ENCODE measurements around the gene OST4.

OST4 gene

DNA sequence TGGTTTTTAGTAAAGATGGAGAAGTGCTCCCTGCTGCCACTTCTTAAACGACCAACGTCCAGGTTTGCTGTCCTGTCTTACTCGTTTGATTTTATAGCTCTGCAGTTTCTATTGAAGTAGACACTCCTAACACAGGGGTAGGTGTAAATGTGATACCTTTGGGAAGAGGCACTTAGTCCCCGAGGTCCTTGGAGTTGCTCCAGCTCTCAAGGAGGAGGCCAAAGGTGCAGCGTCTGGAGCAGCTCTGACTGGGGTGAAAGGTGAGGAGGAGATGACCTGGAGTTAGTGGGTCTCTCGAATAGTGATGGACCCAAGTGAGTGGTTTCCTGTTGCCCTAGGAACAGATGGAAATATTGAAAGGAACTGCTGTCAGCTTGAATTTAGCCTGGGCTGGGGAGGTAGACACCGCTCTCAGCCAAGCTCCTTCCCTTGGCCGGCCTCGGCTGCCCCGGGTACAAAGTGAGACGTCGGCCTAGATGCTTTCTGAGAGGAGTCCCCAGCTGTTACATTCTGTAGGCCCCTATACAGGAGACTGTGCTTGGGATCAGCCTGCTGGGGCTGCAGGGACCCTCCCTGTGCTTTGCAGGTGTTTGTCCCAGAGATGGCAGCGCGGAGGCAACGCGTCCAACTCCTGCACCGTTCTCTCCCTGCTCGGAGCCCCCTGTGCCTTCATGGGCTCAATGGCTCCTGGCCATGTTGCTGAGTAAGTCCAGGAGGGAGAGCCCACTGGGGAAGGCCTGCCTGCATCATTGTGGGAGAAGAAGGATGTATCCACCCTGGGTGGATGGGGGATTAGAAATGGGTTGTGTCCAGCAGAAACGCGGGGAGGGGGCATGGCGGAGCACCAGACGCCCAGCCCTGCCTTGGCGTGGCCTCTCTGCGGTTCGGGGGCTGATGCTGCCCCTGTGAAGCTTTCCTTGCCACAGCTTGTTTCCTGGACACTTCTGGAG, 20.6 kb upstream of the OST4 start:
- TF ChIP-seq, protein P1, sequence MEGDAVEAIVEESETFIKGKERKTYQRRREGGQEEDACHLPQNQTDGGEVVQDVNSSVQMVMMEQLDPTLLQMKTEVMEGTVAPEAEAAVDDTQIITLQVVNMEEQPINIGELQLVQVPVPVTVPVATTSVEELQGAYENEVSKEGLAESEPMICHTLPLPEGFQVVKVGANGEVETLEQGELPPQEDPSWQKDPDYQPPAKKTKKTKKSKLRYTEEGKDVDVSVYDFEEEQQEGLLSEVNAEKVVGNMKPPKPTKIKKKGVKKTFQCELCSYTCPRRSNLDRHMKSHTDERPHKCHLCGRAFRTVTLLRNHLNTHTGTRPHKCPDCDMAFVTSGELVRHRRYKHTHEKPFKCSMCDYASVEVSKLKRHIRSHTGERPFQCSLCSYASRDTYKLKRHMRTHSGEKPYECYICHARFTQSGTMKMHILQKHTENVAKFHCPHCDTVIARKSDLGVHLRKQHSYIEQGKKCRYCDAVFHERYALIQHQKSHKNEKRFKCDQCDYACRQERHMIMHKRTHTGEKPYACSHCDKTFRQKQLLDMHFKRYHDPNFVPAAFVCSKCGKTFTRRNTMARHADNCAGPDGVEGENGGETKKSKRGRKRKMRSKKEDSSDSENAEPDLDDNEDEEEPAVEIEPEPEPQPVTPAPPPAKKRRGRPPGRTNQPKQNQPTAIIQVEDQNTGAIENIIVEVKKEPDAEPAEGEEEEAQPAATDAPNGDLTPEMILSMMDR (IDR thresholded peaks at IDR 0.05; ENCODE audit: low read depth, low read length), result no peak
- TF ChIP-seq EZH2phosphoT487 (IDR thresholded peaks at IDR 0.05; ENCODE audit: low read depth), result no peak
- Histone ChIP-seq H3K4me3 (ENCODE audit: low read length) (no peak overlapping the region), H3K27me3 (ENCODE audit: low read depth, low read length) (no peaks in the 10 kb centered on the region), H4K20me1 (ENCODE audit: insufficient read depth, low read length) (no peaks in the 10 kb centered on the region), H3K9ac (ENCODE audit: low read length) (no peak overlapping the region), H3K4me2 (ENCODE audit: low read length) (no peak overlapping the region), H3K9me3 (ENCODE audit: insufficient read depth, low read length) (no peaks in the 10 kb centered on the region), H3K27ac (ENCODE audit: low read length) (no peak overlapping the region), H3K36me3 (replicated peaks; ENCODE audit: low read depth, low read length) (no peaks in the 10 kb centered on the region), H2AFZ (ENCODE audit: low read depth, low read length) (no peak overlapping the region), H3K4me1 (ENCODE audit: low read length) (peaks cover 12% of the 10 kb centered on the region), H3K79me2 (ENCODE audit: low read length) (no peaks in the 10 kb centered on the region)

DNA sequence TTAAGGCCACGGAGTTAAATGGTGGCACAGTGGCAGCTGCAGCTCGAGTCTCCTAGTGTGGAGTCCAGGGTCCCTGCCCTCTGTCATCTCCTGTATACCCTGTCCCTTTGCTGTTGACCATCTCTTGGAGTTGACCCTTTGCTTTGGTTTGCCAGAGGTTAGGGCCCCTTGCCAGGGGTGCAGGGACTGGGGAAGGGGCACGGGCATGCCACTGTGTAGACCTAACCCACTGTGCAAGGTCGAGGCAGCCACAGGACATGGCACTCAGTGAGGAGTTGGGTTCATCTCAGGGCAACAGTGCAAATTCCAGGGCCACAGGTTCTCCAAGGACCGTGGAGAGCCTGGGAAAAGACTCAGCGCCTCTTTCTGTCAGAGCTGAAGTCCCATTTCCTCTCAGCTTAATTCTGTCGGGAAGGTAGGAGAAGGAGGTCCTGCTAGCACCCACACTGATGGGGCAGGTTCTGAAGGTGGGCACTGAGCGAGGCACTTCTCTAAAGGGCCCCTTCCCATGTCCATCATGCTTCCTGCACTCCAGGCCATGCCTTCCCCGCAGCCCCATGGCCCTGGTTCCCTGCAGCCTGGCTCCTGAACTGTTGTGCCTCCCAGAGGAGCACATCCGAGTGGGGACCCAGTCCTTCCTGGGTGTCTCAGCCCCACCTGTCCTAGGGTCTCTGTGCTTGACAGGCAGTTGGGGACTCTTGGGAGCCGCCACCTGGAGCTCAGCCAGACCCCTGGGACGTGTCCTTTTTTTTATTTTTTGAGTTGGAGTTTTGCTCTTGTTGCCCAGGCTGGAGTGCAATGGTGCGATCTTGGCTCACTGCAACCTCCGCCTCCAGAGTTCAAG, 17.9 kb upstream of the OST4 start:
- H3K4me3 ChIP-seq (ENCODE audit: low read length), result no peak overlapping the region
- no peaks in the 10 kb centered on the region for H3K27me3 ChIP-seq (ENCODE audit: low read depth, low read length)
- TF ChIP-seq, protein P1 (IDR thresholded peaks at IDR 0.05; ENCODE audit: low read depth, low read length), result no peak
- TF ChIP-seq EZH2phosphoT487 (IDR thresholded peaks at IDR 0.05; ENCODE audit: low read depth), result no peak
- no peak overlapping the region for H3K4me2 ChIP-seq (ENCODE audit: low read length)
- no peaks in the 10 kb centered on the region for H3K9me3 ChIP-seq (ENCODE audit: insufficient read depth, low read length)
- H3K9ac ChIP-seq (ENCODE audit: low read length), result no peak overlapping the region
- no peaks in the 10 kb centered on the region for H3K36me3 ChIP-seq (replicated peaks; ENCODE audit: low read depth, low read length)
- no peaks in the 10 kb centered on the region for H3K79me2 ChIP-seq (ENCODE audit: low read length)
- H3K27ac ChIP-seq (ENCODE audit: low read length), result no peak overlapping the region
- H3K4me1 ChIP-seq (ENCODE audit: low read length), result peaks cover 8% of the 10 kb centered on the region
- no peaks in the 10 kb centered on the region for H4K20me1 ChIP-seq (ENCODE audit: insufficient read depth, low read length)
- no peak overlapping the region for H2AFZ ChIP-seq (ENCODE audit: low read depth, low read length)

DNA sequence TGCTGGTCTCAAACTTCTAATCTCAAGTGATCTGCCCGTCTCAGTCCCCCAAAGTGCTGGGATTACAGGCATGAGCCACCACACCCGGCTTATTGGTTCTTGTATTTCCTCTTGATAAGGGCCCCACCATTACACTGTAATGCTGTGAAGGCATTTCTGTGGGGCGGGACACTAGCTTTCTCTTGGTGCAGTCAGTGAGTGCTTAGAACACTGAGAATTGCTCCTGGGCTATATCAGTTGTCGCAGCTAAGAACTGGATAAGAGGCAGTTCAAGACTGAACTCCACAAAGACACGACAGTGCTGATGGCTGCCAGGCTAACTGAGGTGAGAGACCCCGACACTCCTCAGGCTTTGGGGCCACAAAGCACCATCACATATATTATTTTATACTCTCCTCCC, 17.2 kb upstream of the OST4 start:
- Histone ChIP-seq H3K36me3 (replicated peaks; ENCODE audit: low read depth, low read length) (no peaks in the 10 kb centered on the region), H3K27me3 (ENCODE audit: low read depth, low read length) (no peaks in the 10 kb centered on the region), H3K9me3 (ENCODE audit: insufficient read depth, low read length) (no peaks in the 10 kb centered on the region), H3K79me2 (ENCODE audit: low read length) (no peaks in the 10 kb centered on the region), H3K4me2 (ENCODE audit: low read length) (no peak overlapping the region), H3K9ac (ENCODE audit: low read length) (no peak overlapping the region), H3K27ac (ENCODE audit: low read length) (no peak overlapping the region), H3K4me3 (ENCODE audit: low read length) (no peak overlapping the region), H3K4me1 (ENCODE audit: low read length) (peaks cover 8% of the 10 kb centered on the region), H4K20me1 (ENCODE audit: insufficient read depth, low read length) (no peaks in the 10 kb centered on the region), H2AFZ (ENCODE audit: low read depth, low read length) (no peak overlapping the region)
- TF ChIP-seq, protein P1 (IDR thresholded peaks at IDR 0.05; ENCODE audit: low read depth, low read length), result no peak
- no peak for TF ChIP-seq EZH2phosphoT487 (IDR thresholded peaks at IDR 0.05; ENCODE audit: low read depth)
